NCI-H510A treated with DMSO at 0.1 percent for 48 hours (cell line): ENCODE data around the gene VWC2.

Experiments
- DNase-seq: peaks from one replicate; lab custom pipeline; 2025; lab: John Stamatoyannopoulos, UW

VWC2 gene

GRCh38 chr7:49773218-49773935 lies at the start of gene VWC2:
VWC2 (plus strand) TSS chr7:49773638; CDS start chr7:49775436, 1,798 bp downstream.
- no peak for DNase-seq

GRCh38 chr7:49724071-49724470 lies 49.4 kb upstream of the VWC2 start:
- no peak for DNase-seq

- DNase-seq = no peak
Measured at GRCh38 chr7:49731836-49732235, 41.6 kb upstream of the VWC2 start.

- DNase-seq = no peak
Measured at GRCh38 chr7:49762666-49763065, 10.8 kb upstream of the VWC2 start.

GRCh38 chr7:49763791-49764190 lies 9.6 kb upstream of the VWC2 start:
- no peak for DNase-seq

- DNase-seq = no peak
Measured at GRCh38 chr7:49766966-49767365, 6.5 kb upstream of the VWC2 start.

GRCh38 chr7:49767719-49768118 lies 5.7 kb upstream of the VWC2 start:
- DNase-seq = no peak

- DNase-seq = no peak
Measured at GRCh38 chr7:49768254-49768653, 5.2 kb upstream of the VWC2 start.

GRCh38 chr7:49768835-49769234 lies 4.6 kb upstream of the VWC2 start:
- no peak for DNase-seq

GRCh38 chr7:49769285-49769857 lies 4.1 kb upstream of the VWC2 start:
- DNase-seq = no peak

- DNase-seq = no peak
Measured at GRCh38 chr7:49770838-49771237, 2.6 kb upstream of the VWC2 start.

- DNase-seq = no peak
Measured at GRCh38 chr7:49771427-49772176, 1.8 kb upstream of the VWC2 start.

GRCh38 chr7:49772916-49773217 lies 571 bp upstream of the VWC2 start:
- no peak for DNase-seq

GRCh38 chr7:49773936-49774458 lies 559 bp downstream of the VWC2 start:
- no peak for DNase-seq

GRCh38 chr7:49774459-49775064 lies 1.1 kb downstream of the VWC2 start:
- DNase-seq = no peak

- DNase-seq = no peak
Measured at GRCh38 chr7:49775065-49775948, 1.9 kb downstream of the VWC2 start.

GRCh38 chr7:49775949-49776443 lies 2.6 kb downstream of the VWC2 start:
- no peak for DNase-seq

- no peak for DNase-seq
Measured at GRCh38 chr7:49776994-49777393, 3.6 kb downstream of the VWC2 start.

- DNase-seq = no peak
Measured at GRCh38 chr7:49778731-49779270, 5.4 kb downstream of the VWC2 start.

- DNase-seq = no peak
Measured at GRCh38 chr7:49780953-49781352, 7.5 kb downstream of the VWC2 start.

GRCh38 chr7:49781996-49782395 lies 8.6 kb downstream of the VWC2 start:
- no peak for DNase-seq
